ENCODE measurements around the gene QRICH1. TPM values are rescaled to one million over a fixed set of nuclear protein-coding genes. Genes with fewer than 3 reads are reported as not detected.
A peak's percentile ranks its signal among the peaks of the same experiment; 100 is the strongest.

The QRICH1 gene
- total and polyA plus RNA-seq, 2 of the 13 experiments (the other 11 are each of a cell fraction or from before 2014, with no cell fraction given) = 52.6 to 102 TPM

DNA sequence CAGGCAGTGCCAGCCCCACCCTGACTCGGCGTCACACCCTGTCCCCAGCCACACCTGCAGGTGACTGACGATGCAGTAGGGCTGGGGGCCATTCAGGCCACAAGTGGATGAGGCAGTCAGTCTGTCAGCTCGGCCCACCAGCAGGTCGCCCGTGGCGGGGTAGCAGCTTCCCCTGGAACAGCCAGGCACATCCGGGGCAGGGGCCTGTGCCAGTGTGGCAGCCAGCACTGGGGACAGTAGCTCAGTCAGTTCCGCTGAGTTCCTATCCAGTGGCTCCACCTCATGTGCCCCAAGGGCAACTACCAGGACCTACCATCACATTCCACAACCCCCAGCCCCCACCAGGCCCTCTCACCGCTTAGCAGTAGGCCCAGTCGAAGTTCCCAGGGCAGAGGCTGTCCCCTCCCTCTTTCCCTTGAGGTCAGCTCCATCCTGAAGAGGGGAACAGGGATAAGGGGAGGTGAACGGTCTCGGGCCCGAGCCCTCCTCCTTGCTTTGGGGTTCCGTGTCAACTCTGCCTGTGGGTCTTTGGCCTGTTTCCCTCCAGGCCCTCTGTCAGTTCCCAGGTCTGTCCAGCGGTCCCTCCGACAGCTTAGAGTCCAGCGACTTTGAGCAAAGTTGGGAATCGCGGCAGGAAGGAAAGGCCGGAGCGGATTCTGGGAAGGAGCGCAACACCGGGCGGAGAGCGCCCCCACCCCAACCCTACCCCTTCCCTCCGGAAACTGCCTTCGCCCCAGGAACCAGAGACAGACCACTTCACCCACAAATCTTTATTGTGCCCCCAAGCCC lies 38.8 kb upstream of the QRICH1 start, which contains the start of gene LAMB2 (continued):
- TF ChIP-seq, protein P1, sequence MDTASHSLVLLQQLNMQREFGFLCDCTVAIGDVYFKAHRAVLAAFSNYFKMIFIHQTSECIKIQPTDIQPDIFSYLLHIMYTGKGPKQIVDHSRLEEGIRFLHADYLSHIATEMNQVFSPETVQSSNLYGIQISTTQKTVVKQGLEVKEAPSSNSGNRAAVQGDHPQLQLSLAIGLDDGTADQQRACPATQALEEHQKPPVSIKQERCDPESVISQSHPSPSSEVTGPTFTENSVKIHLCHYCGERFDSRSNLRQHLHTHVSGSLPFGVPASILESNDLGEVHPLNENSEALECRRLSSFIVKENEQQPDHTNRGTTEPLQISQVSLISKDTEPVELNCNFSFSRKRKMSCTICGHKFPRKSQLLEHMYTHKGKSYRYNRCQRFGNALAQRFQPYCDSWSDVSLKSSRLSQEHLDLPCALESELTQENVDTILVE (CRISPR knock-in tag; IDR thresholded peaks at IDR 0.05) = peak; percentile 56; the same call in 1 of the 2 replicates
- TF ChIP-seq PHF8 (CRISPR knock-in tag; IDR thresholded peaks at IDR 0.05) (peak; percentile 87), SRY (CRISPR knock-in tag; IDR thresholded peaks at IDR 0.05) (peak; percentile 67), ZFAT (CRISPR knock-in tag; conservative IDR thresholded peaks at IDR 0.05) (no peak), ZNF547 (CRISPR knock-in tag; IDR thresholded peaks at IDR 0.05) (no peak; the same call in 1 of the 2 replicates), ZNF292 (CRISPR knock-in tag; IDR thresholded peaks at IDR 0.05; ENCODE audit: borderline replicate concordance, low read depth) (no peak), NFE2L2 (IDR thresholded peaks at IDR 0.05; ENCODE audit: low read length) (0 out of 2 replicates have a peak, but pooled peaks have one; percentile 3), MAZ (IDR thresholded peaks at IDR 0.05; ENCODE audit: borderline replicate concordance, low read depth, low read length) (peak; percentile 92), MAZ (CRISPR knock-in tag; IDR thresholded peaks at IDR 0.05; ENCODE audit: low read depth) (0 out of 2 replicates have a peak, but pooled peaks have one; percentile 45), ZNF543 (CRISPR knock-in tag; IDR thresholded peaks at IDR 0.05) (peak; percentile 57; the same call in 1 of the 2 replicates), JDP2 (CRISPR knock-in tag; IDR thresholded peaks at IDR 0.05; ENCODE audit: borderline replicate concordance) (no peak; the same call in 1 of the 2 replicates), RBFOX2 (IDR thresholded peaks at IDR 0.05; ENCODE audit: low read depth, low read length) (peak; percentile 65; the same call in 1 of the 2 replicates)
- TF ChIP-seq, protein P2, sequence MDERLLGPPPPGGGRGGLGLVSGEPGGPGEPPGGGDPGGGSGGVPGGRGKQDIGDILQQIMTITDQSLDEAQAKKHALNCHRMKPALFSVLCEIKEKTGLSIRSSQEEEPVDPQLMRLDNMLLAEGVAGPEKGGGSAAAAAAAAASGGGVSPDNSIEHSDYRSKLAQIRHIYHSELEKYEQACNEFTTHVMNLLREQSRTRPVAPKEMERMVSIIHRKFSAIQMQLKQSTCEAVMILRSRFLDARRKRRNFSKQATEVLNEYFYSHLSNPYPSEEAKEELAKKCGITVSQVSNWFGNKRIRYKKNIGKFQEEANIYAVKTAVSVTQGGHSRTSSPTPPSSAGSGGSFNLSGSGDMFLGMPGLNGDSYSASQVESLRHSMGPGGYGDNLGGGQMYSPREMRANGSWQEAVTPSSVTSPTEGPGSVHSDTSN (CRISPR knock-in tag; IDR thresholded peaks at IDR 0.05) = no peak
- TF ChIP-seq, protein P3, sequence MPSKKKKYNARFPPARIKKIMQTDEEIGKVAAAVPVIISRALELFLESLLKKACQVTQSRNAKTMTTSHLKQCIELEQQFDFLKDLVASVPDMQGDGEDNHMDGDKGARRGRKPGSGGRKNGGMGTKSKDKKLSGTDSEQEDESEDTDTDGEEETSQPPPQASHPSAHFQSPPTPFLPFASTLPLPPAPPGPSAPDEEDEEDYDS (CRISPR knock-in tag; IDR thresholded peaks at IDR 0.05) = peak; percentile 84
- TF ChIP-seq, protein P4, sequence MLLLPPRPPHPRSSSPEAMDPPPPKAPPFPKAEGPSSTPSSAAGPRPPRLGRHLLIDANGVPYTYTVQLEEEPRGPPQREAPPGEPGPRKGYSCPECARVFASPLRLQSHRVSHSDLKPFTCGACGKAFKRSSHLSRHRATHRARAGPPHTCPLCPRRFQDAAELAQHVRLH (CRISPR knock-in tag; IDR thresholded peaks at IDR 0.05; ENCODE audit: borderline replicate concordance, low read depth) = peak; percentile 63; the same call in 1 of the 2 replicates
- TF ChIP-seq, protein P5, sequence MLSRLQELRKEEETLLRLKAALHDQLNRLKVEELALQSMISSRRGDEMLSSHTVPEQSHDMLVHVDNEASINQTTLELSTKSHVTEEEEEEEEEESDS (CRISPR knock-in tag; IDR thresholded peaks at IDR 0.05; ENCODE audit: borderline replicate concordance) = no peak
- TF ChIP-seq, protein P6, sequence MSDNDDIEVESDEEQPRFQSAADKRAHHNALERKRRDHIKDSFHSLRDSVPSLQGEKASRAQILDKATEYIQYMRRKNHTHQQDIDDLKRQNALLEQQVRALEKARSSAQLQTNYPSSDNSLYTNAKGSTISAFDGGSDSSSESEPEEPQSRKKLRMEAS (IDR thresholded peaks at IDR 0.05) = peak; percentile 40
- TF ChIP-seq, protein P7, sequence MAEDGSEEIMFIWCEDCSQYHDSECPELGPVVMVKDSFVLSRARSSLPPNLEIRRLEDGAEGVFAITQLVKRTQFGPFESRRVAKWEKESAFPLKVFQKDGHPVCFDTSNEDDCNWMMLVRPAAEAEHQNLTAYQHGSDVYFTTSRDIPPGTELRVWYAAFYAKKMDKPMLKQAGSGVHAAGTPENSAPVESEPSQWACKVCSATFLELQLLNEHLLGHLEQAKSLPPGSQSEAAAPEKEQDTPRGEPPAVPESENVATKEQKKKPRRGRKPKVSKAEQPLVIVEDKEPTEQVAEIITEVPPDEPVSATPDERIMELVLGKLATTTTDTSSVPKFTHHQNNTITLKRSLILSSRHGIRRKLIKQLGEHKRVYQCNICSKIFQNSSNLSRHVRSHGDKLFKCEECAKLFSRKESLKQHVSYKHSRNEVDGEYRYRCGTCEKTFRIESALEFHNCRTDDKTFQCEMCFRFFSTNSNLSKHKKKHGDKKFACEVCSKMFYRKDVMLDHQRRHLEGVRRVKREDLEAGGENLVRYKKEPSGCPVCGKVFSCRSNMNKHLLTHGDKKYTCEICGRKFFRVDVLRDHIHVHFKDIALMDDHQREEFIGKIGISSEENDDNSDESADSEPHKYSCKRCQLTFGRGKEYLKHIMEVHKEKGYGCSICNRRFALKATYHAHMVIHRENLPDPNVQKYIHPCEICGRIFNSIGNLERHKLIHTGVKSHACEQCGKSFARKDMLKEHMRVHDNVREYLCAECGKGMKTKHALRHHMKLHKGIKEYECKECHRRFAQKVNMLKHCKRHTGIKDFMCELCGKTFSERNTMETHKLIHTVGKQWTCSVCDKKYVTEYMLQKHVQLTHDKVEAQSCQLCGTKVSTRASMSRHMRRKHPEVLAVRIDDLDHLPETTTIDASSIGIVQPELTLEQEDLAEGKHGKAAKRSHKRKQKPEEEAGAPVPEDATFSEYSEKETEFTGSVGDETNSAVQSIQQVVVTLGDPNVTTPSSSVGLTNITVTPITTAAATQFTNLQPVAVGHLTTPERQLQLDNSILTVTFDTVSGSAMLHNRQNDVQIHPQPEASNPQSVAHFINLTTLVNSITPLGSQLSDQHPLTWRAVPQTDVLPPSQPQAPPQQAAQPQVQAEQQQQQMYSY (CRISPR knock-in tag; IDR thresholded peaks at IDR 0.05) = peak; percentile 98
- TF ChIP-seq, protein P8, sequence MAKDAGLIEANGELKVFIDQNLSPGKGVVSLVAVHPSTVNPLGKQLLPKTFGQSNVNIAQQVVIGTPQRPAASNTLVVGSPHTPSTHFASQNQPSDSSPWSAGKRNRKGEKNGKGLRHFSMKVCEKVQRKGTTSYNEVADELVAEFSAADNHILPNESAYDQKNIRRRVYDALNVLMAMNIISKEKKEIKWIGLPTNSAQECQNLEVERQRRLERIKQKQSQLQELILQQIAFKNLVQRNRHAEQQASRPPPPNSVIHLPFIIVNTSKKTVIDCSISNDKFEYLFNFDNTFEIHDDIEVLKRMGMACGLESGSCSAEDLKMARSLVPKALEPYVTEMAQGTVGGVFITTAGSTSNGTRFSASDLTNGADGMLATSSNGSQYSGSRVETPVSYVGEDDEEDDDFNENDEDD (CRISPR knock-in tag; IDR thresholded peaks at IDR 0.05; ENCODE audit: borderline replicate concordance) = 0 out of 2 replicates have a peak, but pooled peaks have one; percentile 23

Data from HepG2 (cell line).